ENCODE data around the gene KIAA1217.

KIAA1217 gene

DNA sequence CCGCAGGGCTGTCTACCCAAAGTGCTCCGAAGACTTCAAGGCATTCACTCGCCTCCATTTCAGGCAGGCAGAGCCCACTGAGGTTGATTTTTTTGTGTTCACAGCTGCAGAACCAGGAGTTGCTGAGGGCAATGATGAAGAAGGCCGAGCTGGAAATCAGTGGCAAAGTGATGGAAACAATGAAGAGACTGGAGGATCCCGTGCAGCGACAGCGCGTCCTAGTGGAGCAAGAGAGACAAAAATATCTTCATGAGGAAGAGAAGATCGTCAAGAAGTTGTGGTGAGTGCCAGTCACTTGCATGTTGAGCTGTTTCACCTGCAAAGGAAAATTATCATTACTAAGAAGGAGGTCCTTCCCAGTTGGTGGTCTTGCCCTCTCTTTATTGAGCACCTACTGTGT lies 304.2 kb downstream of the KIAA1217 start:
- DNase-seq = no peak

DNA sequence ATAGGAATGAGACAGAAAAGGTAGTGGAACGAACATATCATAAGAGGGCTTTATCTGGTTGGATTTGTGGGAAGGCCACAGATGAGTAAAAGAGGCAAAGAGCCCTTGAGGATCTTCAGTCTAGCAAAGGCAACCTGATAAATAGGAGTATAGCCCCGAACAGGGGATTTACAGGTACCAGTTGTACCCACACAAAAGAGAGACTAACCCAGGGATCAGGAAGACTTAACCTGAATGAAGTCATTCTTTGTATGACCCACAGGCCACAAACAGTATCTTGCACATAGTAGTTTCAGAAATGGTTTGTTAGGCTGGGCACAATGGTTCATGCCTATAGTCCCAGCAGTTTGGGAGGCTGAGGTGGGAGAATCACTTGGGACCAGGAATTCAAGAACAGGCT lies 306.5 kb downstream of the KIAA1217 start:
- no peak for DNase-seq

DNA sequence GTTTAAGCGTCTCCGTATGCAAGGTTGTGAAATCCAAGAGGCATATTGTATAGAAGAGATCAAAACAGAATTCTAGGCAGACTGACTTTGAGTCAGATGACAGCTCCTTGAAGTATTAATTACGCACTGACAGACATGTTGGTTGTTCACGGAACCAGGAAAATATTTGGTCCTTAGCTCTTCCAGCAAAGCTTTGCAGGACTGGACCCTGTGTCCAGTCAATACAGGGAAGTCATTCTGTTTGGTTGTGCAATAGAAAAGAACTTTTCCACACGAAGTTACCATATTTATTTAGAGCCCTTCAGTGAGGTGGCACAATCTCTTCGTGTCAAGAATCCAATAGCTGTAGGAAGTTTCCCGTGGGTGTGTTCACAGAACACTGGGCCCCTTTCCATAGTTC lies 309.5 kb downstream of the KIAA1217 start:
- no peak for DNase-seq

DNA sequence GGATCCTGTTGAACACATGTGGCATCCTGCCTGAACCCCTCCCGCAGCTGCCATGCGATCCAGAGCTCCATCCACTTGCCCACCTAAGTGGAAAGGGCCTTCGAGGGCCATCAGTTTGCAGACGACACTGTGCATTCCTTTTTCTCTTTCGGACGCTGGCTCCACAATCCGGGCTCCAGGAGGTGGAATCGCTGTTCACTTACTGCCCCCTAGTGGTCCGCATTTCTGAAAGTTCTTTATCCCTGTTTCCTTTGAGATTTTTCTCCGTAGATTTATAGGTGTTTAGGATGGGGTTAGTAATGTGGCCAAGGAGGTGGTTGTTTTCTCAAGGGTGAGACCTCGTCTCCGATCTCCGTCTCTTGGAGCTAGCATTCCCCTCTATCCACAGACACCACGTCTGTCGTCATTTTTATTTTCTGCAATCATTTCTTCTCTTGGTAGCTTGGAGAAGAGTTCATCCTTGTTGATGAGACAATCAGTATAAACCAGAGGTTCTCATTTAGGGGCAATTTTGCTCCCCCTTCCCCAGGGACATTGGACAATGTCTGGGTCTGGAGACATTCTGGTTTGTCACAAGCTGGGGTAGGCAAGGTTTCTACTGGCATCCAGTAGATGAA lies 310.2 kb downstream of the KIAA1217 start:
- no peak for DNase-seq

DNA sequence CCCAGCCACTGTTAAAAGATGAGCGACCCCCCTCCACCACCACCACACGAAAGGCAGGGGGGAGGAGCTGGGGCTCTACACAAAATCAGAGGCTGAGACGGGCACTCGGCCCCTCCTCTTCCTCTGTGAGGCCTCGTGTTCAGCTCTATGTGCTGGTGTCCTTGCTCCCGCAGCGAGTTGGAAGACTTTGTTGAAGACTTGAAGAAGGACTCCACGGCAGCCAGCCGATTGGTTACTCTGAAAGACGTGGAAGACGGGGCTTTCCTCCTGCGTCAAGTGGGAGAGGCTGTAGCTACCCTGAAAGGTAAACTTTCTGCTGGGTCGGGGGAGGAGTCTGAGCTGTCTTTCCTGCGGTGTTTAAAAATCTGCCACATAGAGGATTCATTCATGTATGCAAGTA lies 311.0 kb downstream of the KIAA1217 start:
- no peak for DNase-seq

DNA sequence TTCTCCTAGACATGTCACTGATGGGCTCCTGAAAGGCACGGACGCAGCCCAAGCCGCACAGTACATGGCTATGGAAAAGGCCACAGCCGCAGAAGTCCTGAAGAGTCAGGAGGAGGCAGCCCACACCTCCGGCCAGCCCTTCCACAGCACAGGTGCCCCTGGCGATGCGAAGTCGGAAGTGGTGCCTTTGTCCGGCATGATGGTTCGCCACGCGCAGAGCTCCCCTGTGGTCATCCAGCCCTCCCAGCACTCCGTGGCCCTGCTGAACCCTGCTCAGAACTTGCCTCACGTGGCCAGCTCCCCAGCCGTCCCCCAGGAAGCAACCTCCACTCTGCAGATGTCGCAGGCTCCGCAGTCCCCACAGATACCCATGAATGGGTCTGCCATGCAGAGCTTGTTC lies 315.4 kb downstream of the KIAA1217 start:
- DNase-seq = no peak

DNA sequence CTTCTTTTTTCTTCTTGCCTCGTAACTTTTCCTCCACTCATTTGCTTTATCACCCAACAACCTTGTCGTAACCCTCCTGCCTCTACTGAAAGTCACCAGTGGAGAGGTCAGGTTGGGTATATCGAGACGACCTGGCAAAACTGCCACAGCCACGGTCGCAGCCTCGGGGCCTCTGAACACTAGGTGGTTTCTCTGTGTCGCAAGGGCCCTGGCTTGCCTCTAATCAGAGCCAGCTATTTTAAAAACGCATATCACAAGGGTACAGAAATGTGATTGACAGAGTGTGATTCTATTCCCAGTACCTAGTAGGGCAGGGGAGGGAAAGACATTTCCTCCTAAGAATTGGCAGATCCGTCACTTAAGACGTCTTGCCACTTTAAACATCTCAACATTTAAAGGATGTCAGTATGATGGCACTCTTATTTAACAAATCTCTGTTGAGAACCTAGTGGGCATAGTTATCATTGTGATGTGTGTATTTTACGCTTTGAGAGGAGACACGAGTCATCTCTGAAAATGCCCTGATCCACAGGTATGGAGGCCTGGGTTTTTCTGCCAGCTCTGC lies 317.2 kb downstream of the KIAA1217 start:
- no peak for DNase-seq

DNA sequence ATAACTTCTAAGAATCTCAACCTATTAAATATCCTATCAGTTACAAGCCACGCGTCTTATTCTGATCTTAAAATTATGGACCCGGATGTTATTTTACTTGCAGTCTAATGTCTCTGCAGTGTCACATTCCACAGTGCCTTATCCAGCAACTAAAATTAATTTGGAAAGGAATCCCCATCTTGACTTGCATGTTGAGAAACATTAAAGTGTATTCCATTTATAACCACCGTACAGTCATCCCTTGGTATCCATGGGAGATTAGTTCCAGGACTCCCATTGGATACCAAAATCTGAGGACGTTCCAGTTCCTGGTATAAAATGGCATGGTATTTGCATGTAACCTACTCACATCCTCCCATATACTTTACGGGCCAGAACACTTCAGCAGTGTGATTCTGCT lies 320.0 kb downstream of the KIAA1217 start:
- DNase-seq = no peak

DNA sequence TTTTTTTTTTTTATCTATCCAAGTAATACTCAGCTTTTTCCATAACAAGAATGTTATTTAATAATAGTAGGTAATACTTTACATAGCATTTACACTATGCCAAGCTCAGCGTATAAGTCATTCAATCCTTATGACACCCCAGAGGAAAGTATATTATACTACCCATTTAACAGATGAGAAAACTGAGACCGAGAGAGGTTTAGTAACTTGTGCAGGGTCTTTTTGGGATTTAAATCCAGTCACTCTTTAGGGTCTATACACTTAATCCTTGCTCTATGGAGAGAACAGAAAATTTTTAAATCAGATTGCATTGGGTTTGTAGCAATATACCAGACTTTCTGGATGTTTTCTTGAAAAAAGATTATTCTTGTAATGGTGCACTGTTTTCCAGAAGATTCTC lies 322.5 kb downstream of the KIAA1217 start:
- no peak for DNase-seq

DNA sequence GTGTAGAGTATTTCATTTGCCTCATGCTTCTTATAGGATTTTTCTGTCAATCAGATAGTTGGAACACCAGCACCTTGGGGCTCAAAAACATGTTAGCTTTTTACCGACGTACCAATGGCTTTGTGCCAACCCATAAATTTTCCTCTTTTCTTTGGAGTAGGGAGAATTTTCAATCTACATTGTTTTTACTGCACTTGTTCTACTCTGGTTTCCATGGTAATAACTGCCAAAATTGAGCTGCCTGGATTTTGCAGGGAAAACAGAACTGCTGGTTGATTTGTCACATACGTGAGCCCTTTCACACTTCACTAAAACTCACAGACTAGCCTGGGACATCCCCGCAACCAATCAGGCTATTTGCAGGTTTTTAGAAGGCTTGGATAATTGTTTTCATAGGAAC lies 325.0 kb downstream of the KIAA1217 start:
- no peak for DNase-seq

DNA sequence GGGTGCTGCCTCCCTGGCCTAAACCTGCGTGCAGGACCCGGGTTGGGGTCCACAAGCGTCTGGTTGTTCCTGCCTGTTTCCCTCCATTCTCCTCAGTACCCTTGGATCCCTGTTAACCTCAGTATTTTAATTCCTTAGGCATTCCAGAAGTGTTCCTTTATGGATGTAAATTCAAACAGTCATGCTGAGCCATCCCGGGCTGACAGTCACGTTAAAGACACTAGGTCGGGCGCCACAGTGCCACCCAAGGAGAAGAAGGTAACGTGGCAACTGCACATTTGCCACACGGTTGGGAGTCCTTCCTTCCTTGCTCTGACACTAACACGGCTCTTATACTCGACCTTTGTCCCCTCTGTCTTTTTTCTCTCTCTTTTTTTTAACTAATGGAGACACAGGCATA lies 327.7 kb downstream of the KIAA1217 start:
- no peak for DNase-seq

DNA sequence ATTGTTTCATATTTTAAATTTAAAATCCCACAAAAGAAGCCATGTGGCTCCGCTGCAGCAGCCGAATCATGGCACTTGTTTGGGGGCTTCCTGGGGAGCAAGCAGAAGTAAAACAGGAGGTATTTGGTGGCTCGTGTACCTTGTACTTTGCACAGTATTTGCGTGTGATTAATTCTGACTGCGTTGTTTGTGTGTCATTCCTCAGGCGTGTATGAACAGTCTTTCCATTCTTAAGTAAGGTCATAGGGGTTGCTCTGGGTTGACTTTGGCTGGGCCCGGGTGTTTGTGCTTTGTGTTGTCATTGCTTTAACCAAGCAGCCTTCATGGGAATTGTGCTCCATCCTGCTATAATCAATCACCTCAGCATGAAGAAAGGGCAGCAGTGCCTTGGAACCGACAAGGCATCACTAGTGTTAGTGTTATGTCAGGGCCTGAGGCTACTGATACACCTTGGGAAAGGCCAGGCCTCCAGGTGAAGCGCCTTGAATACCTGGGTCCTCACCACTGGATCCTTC lies 332.4 kb downstream of the KIAA1217 start:
- DNase-seq = no peak

DNA sequence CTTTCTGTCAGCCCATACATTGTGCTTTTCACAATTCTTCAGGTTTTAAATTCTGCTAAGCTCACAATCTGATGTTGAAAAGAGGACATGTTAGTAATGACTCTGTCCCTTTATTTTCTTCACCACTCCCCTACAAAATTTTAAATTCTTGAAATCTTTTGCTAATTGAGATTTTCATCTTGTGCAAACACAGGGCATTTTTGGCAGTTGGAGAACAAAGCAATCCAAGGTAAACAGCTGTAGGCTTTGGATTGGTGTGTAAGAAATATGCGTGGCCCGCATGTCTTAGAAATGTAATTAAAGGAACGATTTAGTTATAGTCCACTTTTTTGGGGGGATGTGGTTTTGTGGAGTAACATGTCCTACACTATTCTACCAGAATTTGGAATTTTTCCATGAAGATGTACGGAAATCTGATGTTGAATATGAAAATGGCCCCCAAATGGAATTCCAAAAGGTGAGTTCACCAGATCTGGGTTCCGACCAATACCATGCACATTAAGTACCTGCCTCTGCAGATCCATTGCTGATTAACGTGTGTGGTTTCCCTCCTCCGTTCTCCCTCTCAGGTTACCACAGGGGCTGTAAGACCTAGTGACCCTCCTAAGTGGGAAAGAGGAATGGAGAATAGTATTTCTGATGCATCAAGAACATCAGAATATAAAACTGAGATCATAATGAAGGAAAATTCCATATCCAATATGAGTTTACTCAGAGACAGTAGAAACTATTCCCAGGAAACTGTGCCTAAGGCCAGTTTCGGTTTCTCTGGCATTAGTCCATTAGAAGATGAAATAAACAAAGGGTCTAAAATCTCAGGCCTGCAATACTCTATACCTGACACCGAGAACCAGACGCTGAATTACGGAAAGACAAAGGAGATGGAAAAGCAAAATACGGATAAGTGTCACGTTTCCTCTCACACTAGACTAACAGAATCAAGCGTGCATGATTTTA lies 333.7 kb downstream of the KIAA1217 start:
- no peak for DNase-seq

DNA sequence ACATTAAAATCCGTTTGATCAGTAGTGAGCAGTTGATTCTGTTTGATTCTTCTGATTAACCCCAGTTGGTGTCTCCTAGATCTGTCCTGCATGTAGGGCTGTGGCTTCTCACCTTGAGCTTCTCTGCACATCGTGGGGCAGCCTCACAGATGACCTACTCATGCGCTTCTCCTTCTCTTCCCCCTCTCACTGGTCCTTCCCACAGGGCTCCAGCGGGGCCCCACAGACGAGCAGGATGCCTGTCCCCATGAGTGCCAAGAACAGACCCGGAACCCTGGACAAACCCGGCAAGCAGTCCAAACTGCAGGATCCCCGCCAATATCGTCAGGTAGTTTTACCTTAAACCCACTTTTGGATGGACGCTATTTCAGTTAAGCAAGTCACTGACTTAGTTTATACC lies 335.8 kb downstream of the KIAA1217 start:
- no peak for DNase-seq

DNA sequence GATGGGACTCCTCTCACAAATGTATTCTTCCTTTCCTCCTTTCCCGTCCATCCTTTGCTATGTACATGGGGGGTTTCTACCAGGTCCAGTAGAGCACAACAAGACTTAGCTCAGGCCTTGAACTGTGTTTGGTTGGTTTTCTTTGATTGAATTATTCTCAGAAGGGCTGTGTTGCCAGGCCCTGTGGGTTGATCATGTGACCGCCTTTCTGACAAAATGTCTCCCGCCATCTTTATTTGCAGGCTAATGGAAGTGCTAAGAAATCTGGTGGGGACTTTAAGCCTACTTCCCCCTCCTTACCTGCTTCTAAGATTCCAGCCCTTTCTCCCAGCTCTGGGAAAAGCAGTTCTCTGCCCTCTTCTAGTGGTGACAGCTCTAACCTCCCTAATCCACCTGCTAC lies 336.6 kb downstream of the KIAA1217 start:
- DNase-seq = no peak

DNA sequence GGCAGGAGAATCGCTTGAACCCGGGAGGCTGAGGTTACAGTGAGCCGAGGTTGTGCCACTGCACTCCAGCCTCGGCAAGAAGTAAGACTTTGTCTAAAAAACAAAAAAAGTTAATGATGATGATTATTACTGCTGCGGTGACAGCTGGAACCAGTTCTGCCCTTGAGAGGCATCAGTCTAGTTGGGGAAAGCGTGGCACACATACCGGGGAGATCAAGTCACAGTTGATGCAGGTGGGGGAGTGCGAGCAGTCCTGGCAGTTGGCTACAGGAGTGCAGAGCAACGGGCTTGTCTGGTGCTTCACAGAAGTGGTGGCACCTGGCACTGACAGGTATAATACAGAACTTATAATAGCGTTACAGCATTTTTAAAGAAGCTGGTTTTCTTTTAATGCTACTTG lies 341.7 kb downstream of the KIAA1217 start:
- no peak for DNase-seq

DNA sequence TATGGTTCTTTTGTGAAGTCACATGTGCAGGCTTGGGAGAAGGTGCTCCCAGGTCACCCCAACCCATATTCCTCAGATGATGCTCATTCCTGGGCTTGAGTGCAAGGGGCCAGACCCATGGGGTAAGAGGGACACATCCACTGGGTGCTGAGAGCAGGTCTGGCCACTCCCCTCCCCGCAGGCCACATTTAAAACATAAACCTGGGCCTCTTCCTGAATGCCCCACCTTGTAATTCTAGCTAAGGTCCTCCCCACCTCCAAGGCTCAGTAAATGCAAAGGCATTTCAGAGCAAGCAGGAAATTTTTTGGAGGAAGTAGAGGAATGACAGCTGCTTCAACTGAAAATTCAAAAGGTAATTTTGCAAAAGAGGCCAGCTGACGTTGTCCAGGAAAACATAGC lies 342.2 kb downstream of the KIAA1217 start:
- DNase-seq = no peak

DNA sequence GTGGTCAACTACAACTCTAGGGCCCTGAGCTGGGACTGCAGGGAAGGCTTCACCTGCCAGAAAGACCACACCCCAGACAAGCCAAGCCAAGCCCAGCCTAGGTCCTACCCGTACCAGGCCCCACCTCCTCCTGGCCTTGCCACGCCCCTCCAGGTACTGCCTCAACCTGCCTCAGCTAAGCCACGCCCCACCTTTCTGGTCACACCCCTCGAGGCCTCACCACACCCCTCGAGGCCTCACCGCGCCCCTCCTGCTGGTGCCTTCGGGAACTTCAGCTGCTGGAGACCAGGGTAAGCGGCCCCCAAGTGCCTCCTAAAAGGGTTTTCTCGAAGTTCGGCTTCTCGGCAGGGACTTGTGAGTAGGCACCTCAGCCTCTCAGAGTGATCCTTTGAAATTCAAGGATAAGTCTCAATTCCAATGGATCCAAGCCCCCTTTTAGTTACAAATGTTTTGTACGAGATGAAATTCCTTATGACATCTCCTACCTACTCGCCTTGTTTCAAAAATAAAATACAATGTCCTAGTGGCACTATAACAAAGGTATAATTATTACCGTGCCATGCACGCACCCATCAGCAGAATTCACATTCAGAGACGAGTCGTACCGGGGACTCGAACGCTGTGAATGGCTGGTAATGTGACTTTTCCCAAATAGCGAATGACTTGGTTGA lies 343.5 kb downstream of the KIAA1217 start:
- DNase-seq = peak in 1 of 4 experiments; percentile 3

DNA sequence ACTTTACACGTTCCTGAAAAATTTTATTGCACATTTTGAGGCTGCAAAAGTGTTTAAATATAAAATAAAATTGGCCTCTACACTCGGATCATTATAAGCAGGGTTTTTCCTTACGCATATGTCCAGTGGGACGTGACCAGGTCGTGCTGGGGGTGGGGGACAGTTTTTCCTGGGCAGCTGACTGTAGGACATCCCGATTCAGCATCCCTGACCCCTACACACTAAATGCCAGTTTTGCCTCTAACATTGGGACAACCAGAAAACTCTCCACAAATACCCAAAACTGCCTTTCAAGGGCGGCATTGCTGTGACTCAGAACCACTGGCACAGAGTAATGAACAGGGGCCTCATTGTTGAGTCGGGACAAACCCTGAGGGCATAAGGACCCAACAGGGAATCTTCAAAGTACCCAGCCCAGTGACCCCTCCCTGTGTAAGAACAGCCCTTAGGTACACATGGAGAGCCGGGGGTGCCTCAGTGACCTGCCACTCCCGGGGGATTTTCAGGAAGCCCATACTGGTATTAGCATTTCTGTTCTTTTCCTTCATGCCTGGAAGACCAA lies 344.2 kb downstream of the KIAA1217 start:
- no peak for DNase-seq

DNA sequence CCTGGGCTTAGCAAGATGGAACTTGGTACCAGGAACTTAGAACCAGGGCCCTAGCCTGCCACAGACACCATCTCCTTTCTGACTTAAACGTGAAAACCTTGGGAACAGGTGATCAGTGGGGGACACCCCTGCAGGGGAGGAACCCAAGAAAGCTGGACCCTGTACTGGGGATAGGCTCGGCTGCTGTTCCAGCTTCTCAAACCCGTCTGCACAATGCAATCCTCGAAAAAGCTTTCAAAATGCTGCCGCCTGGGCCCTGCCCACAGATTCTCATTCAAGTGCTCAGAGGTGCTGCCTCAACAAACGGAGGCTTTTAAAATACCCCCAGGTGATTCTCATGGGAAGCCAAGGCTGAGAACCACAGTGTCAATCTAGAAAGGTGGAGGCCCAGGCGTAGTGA lies 345.1 kb downstream of the KIAA1217 start:
- DNase-seq = no peak

DNA sequence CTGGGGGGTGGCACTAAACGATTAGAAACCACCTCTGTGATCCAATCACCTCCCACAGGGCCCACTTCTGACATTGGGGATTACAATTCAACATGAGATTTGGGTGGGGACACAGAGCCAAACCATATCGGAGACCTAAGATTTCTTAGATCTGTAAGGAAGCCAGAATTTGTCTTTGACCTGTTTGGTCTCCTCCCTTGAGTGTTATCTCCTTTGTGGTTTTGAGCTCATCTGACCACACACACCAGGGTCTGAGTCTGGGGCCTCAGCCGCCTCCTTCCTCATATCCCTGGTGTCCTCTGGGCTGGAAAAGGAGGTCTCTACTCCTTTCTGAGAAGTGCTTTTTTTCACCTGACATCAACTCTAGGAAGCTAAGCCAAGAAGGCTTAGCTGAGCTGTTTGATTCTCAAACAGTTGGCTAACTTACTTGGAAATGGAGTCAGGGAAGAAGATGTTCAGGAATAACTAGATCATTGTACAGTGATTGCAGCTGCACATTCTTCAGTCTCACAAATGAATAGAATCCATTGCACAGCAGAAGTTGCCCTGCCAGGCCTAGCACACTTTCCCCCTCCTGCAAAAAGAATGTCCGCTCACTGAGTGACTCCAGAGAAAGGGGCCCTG lies 347.3 kb downstream of the KIAA1217 start:
- DNase-seq = no peak
